GM18867 (cell line): ENCODE data around the gene NCCRP1.
"Not testable (repeated sequence)": the region's sequence is repeated elsewhere in the genome, so short reads cannot be mapped to it uniquely, and the experiment has no call there.

ENCODE experiments used
- ATAC-seq: cut with Tn5 transposase; IDR thresholded peaks from one replicate; pipeline ENCODE4 v1.9.1; 2021; ENCODE audit warnings: mild to moderate bottlenecking, moderate library complexity; ENCODE audit not compliant: unreplicated experiment

NCCRP1 gene

DNA sequence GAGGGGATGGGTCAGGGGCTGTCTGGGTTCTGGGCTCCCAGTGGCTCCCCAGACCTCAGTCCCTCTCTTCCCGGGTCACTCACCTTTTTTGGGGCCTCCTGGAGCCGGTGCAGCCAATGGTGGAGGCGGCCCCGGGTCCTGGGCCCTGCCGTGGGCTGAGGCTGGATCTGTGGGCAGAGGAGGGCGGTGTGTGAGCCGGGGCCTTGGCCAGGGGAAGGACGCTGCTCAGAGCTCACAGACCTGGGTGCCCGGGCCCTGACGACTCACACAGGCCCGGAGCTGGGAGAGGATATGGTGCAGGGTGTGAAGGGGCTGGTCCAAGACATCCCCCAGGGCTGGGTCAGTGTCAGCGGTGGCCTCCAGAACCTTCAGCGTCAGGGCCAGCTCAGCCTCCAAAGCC lies 47.0 kb downstream of the NCCRP1 start:
- not testable (repeated sequence) for ATAC-seq

DNA sequence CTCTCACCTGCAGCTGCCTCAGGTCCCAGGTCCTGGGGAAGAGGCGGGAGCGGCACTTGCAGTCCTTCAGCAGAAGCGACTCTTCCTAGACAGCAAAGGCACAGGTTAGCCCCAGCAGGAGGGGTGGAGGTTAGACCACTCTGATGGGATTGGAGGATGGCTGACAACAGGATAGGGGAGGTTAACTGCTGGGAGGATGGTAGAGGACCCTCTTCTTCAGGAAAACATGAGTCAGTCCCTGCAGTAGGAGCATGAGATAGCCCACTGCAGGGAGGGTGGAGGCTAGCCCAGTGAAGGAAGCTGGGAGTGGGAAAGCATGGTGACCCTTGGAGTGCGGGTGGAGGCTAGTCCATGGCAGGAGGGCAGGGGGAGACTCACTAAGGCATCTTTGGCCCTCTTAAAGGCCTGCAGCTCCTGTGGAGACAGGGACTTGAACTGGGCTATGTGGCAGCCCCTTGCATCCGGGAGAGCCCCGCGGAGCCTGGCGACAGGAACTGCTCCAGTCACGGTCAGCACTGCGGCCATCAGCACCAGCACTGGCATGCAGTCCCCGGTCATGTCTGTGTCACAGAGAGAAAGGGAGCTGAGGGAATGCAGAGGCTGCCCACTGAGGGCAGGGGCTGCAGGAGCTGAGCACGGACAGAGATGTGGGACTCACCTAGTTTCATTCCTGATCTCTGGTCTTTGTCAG lies 47.8 kb downstream of the NCCRP1 start, which contains the start of gene IFNL3:
Gene IFNL3, minus strand, starts transcription at position 597 of the 691 bp plus-strand sequence. Its CDS starts 39 bp downstream, at position 558.
- ATAC-seq = not testable (repeated sequence)

DNA sequence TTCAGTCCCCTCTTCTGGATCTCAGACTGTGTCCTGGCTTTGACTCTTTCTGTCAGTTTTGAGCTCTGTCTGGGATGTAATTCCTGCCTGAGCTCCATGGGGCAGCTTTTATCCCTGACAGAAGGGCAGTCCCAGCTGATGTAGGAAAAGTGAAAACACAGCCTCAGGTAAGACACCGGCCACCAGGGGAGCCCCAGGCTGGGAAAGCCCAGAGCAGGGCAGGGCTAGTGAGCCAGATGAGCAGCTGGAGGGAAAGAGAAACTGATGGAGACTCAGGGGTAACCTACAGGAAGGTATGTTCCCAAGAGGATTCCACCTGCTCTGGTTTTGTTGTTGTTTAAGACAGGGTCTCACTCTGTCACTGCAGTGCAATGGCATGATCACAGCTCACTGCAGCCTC lies 48.4 kb downstream of the NCCRP1 start:
- not testable (repeated sequence) for ATAC-seq

DNA sequence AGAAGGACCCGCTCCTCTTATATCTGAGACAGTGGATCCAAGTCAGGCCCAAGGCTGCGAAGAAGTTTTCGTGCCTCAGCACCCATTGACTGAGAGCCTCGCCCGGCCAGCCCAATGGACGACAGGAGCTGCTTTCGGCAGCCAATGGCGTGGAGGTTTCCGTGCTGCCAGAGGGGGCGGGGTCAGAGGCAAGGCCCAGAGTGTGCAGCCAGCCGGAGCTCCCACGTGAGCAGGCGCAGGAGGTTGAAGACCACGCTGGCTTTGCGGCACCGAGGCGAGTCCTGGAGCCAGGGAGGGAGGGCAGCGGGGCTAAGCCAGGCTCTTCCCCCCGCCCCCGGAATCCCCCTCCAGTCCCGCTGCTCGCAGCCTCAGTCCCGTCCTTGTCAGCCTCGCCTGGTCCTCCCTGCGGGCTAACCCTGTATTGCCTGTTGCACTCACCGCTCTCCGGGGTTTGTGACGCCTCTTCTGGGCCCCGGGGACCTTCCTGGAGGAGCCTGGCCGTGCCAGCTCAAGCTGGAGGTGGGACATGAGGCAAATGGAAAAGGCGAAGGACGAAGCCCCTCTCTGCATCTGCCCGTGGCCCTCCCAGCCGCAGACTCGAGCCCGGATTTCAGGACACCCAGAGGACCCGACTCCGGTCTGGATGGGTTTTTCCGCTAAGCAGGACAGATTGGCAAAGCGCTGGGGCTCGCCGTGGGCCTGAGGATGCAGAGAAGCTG lies 50.3 kb downstream of the NCCRP1 start:
- no peak for ATAC-seq

DNA sequence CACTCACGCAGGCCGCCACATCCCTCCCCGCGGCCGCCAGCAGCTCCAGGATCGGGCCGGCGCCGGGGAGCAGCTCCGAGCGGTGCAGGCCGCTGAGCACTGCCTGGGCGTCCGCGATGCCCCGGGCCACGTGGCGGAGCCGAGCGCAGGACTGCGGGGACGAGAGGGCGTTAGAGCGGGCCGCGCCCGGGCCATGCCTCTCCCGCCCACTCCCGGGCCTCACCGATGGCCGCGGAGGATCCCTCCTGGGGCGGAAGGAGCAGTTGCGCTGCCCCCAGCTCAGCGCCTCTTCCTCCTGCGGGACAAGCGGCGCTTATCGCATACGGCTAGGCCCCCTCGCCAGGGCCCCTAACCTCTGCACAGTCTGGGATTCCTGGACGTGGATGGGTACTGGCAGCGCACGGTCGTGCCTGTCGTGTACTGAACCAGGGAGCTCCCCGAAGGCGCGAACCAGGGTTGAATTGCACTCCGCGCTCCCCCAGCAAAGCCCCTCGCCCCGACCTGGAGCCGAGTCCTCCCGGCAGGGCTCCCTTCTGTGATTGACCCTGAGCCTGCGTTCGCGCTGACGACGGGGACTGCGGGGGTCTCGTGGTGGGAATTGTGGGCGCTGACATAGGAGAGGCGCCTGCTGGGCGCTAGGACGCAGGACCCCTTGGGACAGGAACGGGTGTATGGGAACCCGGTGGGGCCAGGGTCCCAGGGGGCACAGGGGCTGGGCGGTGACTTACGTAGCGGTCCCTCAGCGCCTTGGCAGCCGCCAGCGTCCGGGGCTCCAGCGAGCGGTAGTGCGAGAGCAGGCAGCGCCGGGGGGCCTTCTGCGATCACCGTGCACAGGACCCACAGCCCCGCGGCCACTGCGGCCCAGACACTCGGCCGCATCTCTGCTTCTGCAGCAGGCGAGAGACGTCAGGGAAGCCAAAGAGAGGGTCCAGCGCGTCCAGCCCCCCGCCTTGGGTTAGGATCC lies 51.2 kb downstream of the NCCRP1 start:
- no peak for ATAC-seq

DNA sequence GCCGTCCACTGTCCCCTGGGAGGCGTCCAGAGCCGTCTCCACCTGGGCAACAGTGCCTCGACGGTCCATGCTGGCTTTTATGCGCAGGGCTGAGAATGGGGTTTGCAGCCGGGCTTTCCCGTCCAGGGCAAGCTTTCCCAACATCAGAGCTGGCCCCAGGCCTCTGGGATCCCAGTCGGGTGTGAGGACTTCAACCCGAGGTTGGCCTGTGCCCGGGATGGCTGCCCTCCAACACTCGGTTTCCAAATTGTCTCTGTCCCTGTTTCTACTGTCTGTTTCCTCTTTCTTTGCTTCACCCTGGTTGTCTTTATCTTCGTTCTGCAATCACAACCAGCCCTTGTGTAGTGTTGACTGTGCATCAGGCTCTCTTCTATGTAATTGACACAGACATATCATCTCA lies 52.0 kb downstream of the NCCRP1 start, which contains the start of gene IFNL4:
Gene IFNL4, minus strand, starts transcription at position 51 of the 400 bp plus-strand sequence.
- ATAC-seq = no peak

DNA sequence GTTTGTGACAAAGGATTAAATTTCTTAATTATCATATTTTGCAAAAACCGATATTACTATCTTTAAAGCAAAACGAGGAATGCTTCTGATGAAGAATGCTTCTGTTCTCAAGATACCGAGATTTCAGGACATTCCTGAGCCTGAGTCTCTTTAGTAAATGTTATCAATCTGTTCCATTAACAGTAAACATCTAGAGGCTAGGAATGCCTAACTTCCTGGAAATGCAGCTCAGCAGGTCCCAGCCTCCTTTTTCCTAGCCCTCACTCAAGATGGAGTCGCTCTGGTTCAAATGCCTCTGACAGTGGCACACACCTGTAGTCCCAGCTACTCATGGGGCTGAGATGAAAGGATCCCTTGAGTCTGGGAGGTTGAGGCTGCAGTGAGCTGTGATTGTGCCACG lies 54.3 kb downstream of the NCCRP1 start:
- ATAC-seq = no peak
